Activated CD8-positive, alpha-beta T cell treated with anti-CD3 and anti-CD28 coated beads, Interleukin-2, amount 10 ng/mL, durations not matched to agents 7 days and 5 days (primary cell): ENCODE measurements around the gene VPS26B. TPM values are rescaled to one million over a fixed set of nuclear protein-coding genes. Genes with fewer than 3 reads are reported as not detected.

Source experiments
- ATAC-seq: fragments of 150-1000 bp; cut with Tn5 transposase; one replicate; pipeline ENCODE4 v1.10.0; 2021; ENCODE audit warnings: moderate library complexity
- CTCF ChIA-PET: fragments of 350-600 bp; sonication (Branson Sonifier 250); formaldehyde crosslinking; loops from one replicate; lab custom pipeline; 2021; ENCODE audit warnings: antibody characterized with exemption; lab: Charles Lee
- POLR2A ChIA-PET: fragments of 350-600 bp; sonication (Branson Sonifier 250); formaldehyde crosslinking; loops from one replicate; lab custom pipeline; 2021; ENCODE audit warnings: antibody characterized with exemption; lab: Charles Lee
- DNase-seq: peaks from one replicate; pipeline ENCODE4 v3.0.0-alpha.2; 2020
- H3K27ac Mint-ChIP-seq: one replicate; pipeline ENCODE4 v1.8.0; 2021; ENCODE audit warnings: mild to moderate bottlenecking, mixed read lengths
- H3K27me3 Mint-ChIP-seq: one replicate; pipeline ENCODE4 v1.8.0; 2021; ENCODE audit warnings: low read depth, mixed read lengths
- H3K36me3 Mint-ChIP-seq: one replicate; pipeline ENCODE4 v1.8.0; 2021; ENCODE audit warnings: low read depth, mixed read lengths
- H3K4me1 Mint-ChIP-seq: one replicate; pipeline ENCODE4 v1.8.0; 2021; ENCODE audit warnings: low read depth, mixed read lengths
- H3K4me3 Mint-ChIP-seq: one replicate; pipeline ENCODE4 v1.8.0; 2021; ENCODE audit warnings: mild to moderate bottlenecking, mixed read lengths
- H3K9me3 Mint-ChIP-seq: one replicate; pipeline ENCODE4 v1.8.0; 2022; ENCODE audit warnings: mixed read lengths; ENCODE audit not compliant: insufficient read depth
- total RNA-seq, 2 experiments: library from RNA; stranded (reverse); gene quantifications; one replicate each; pipeline ENCODE4 v1.2.3, GENCODE V29; 2021

The VPS26B gene
- total RNA-seq, 2 experiments from 2014 or later: 55.1 TPM

DNA sequence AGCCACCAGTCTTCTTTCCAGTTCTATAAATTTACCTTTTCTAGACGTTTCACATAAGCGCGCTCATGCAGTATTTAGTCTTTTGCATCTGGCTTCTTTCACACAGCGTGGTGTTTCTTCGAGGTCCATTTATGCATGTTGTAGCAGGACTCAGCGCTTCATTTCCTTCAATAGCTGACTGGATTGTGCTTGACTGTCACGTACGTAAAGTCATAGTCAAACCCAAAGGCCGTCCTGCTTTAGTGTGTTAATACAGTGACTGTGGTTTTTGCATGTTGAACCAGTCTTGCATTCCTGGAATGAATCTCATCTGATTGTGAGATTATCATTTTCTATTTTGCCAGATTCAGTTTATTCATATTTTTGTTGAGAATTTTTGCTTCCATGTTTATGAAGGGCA lies 70.2 kb downstream of the VPS26B start:
- DNase-seq (no peak), ATAC-seq (no peak)
- Mint-ChIP-seq H3K9me3 (no peaks in the 10 kb centered on the region), H3K36me3 (peaks cover 2% of the 10 kb centered on the region), H3K4me1 (no peaks in the 10 kb centered on the region), H3K4me3 (no peak overlapping the region), H3K27me3 (no peaks in the 10 kb centered on the region), H3K27ac (no peak overlapping the region)
- POLR2A ChIA-PET: interaction anchor here (0.6 kb wide), 1 partner anchor 15 kb away, joined by 3 read pairs; no protein-coding TSS in a partner anchor
- CTCF ChIA-PET: no interaction called here

Other genes with a start within 250 kb of the VPS26B start
- 1 to 10 TPM; 8.0 to 9.6 TPM for gene JAM3, start 155.6 kb upstream of the VPS26B start, total RNA-seq
- 100 to 1,000 TPM; 125 to 136 TPM for gene NCAPD3, start 704 bp upstream of the VPS26B start, total RNA-seq
- 10 to 100 TPM; 53.7 to 56.1 TPM for gene THYN1, start 28.7 kb downstream of the VPS26B start, total RNA-seq
- 10 to 100 TPM; 20.7 to 21.1 TPM for gene ACAD8, start 28.9 kb downstream of the VPS26B start, total RNA-seq
- 1 to 10 TPM; 3.8 to 4.0 TPM for gene GLB1L3, start 51.7 kb downstream of the VPS26B start, total RNA-seq
- 1 to 10 TPM; 1.2 to 1.9 TPM for gene GLB1L2, start 107.3 kb downstream of the VPS26B start, total RNA-seq
- gene B3GAT1, start 187.6 kb downstream of the VPS26B start, total RNA-seq: under 1 TPM; 0.13 to 0.31 TPM